Stimulated activated CD4-positive, alpha-beta T cell treated with anti-CD3 and anti-CD28 coated beads, Interleukin-4, amount 100 ng/mL, for 24 hours (primary cell): Measurements from ENCODE around the gene NUDT5.
"Not testable (repeated sequence)": the region's sequence is repeated elsewhere in the genome, so short reads cannot be mapped to it uniquely, and the experiment has no call there.

Source experiments
- DNase-seq: peaks from one replicate; pipeline ENCODE4 v3.0.0-alpha.2; 2020

The NUDT5 gene

GRCh38 chr10:12195603-12196506, at the start of gene NUDT5, which contains the start of gene CDC123:
NUDT5 (minus strand) TSS chr10:12195891; CDS start chr10:12186291, 9,600 bp downstream.
CDC123 (plus strand) TSS chr10:12196188; CDS start chr10:12196246, 58 bp downstream.
- DNase-seq, result peak; percentile 86

GRCh38 chr10:12243864-12244620, 48.4 kb upstream of the NUDT5 start:
- DNase-seq, result no peak

- DNase-seq, result peak; percentile 80
Measured at GRCh38 chr10:12241810-12242529, 46.3 kb upstream of the NUDT5 start.

- no peak for DNase-seq
Measured at GRCh38 chr10:12238821-12239220, 43.1 kb upstream of the NUDT5 start.

GRCh38 chr10:12237265-12238220, 41.9 kb upstream of the NUDT5 start:
- no peak for DNase-seq

- DNase-seq, result no peak
Measured at GRCh38 chr10:12235796-12236195, 40.1 kb upstream of the NUDT5 start.

- no peak for DNase-seq
Measured at GRCh38 chr10:12235116-12235694, 39.5 kb upstream of the NUDT5 start.

- DNase-seq, result not testable (repeated sequence)
Measured at GRCh38 chr10:12234687-12235086, 39.0 kb upstream of the NUDT5 start.

- no peak for DNase-seq
Measured at GRCh38 chr10:12228851-12229250, 33.2 kb upstream of the NUDT5 start.

- DNase-seq, result not testable (repeated sequence)
Measured at GRCh38 chr10:12226438-12226837, 30.7 kb upstream of the NUDT5 start.

- DNase-seq, result no peak
Measured at GRCh38 chr10:12225444-12225843, 29.8 kb upstream of the NUDT5 start.

GRCh38 chr10:12221323-12222298, 25.9 kb upstream of the NUDT5 start:
- DNase-seq, result no peak

- DNase-seq, result no peak
Measured at GRCh38 chr10:12218991-12219390, 23.3 kb upstream of the NUDT5 start.

GRCh38 chr10:12214763-12215218, 19.1 kb upstream of the NUDT5 start:
- DNase-seq, result peak; percentile 57

GRCh38 chr10:12214093-12214492, 18.4 kb upstream of the NUDT5 start:
- no peak for DNase-seq

- no peak for DNase-seq
Measured at GRCh38 chr10:12213621-12214020, 17.9 kb upstream of the NUDT5 start.

- DNase-seq, result no peak
Measured at GRCh38 chr10:12212454-12212853, 16.8 kb upstream of the NUDT5 start.

- DNase-seq, result no peak
Measured at GRCh38 chr10:12208460-12208859, 12.8 kb upstream of the NUDT5 start.

- DNase-seq, result no peak
Measured at GRCh38 chr10:12207114-12207513, 11.4 kb upstream of the NUDT5 start.

GRCh38 chr10:12205082-12205481, 9.4 kb upstream of the NUDT5 start:
- no peak for DNase-seq
